HG03457 (cell line): ENCODE data around the gene TAF11L12.
"Not testable (repeated sequence)": the region's sequence is repeated elsewhere in the genome, so short reads cannot be mapped to it uniquely, and the experiment has no call there.

Source experiments
- ATAC-seq: cut with Tn5 transposase; IDR thresholded peaks from one replicate; pipeline ENCODE4 v1.9.1; 2021; ENCODE audit warnings: moderate number of reproducible peaks; ENCODE audit not compliant: unreplicated experiment

Gene TAF11L12

GRCh38 chr5:17610092-17610491 lies at the start of gene TAF11L12:
Gene TAF11L12 (plus strand): TSS chr5:17610392.
- ATAC-seq: not testable (repeated sequence)

GRCh38 chr5:17585658-17586057 lies 24.5 kb upstream of the TAF11L12 start, which contains the start of gene TAF11L7:
Gene TAF11L7 (minus strand): TSS chr5:17585758.
- not testable (repeated sequence) for ATAC-seq

GRCh38 chr5:17590860-17591259 lies 19.3 kb upstream of the TAF11L12 start, which contains the start of gene TAF11L8:
Gene TAF11L8 (minus strand): TSS chr5:17590960.
- not testable (repeated sequence) for ATAC-seq

GRCh38 chr5:17594255-17594654 lies 15.9 kb upstream of the TAF11L12 start, which contains the start of gene TAF11L9:
Gene TAF11L9 (minus strand): TSS chr5:17594394.
- ATAC-seq: not testable (repeated sequence)

- ATAC-seq: not testable (repeated sequence)
Measured at GRCh38 chr5:17597728-17598127, 12.5 kb upstream of the TAF11L12 start, which contains the start of gene TAF11L10. Gene TAF11L10 (minus strand): TSS chr5:17597828.

- ATAC-seq: not testable (repeated sequence)
Measured at GRCh38 chr5:17603880-17604279, 6.3 kb upstream of the TAF11L12 start, which contains the start of gene TAF11L11. Gene TAF11L11 (plus strand): TSS chr5:17604183.

- no peak for ATAC-seq
Measured at GRCh38 chr5:17604951-17605350, 5.2 kb upstream of the TAF11L12 start.

- not testable (repeated sequence) for ATAC-seq
Measured at GRCh38 chr5:17607461-17607860, 2.7 kb upstream of the TAF11L12 start.

GRCh38 chr5:17614872-17615605 lies 4.8 kb downstream of the TAF11L12 start:
- no peak for ATAC-seq

- ATAC-seq: no peak
Measured at GRCh38 chr5:17619354-17619753, 9.2 kb downstream of the TAF11L12 start.

- ATAC-seq: no peak
Measured at GRCh38 chr5:17620627-17621026, 10.4 kb downstream of the TAF11L12 start.

GRCh38 chr5:17625686-17626085 lies 15.5 kb downstream of the TAF11L12 start:
- ATAC-seq: no peak

- ATAC-seq: not testable (repeated sequence)
Measured at GRCh38 chr5:17631788-17632187, 21.6 kb downstream of the TAF11L12 start, which contains the start of gene TAF11L13. Gene TAF11L13 (plus strand): TSS chr5:17632088.

- ATAC-seq: no peak
Measured at GRCh38 chr5:17634160-17634559, 24.0 kb downstream of the TAF11L12 start, which contains the start of gene TAF11L14. Gene TAF11L14 (plus strand): TSS chr5:17634460.

GRCh38 chr5:17649232-17649631 lies 39.0 kb downstream of the TAF11L12 start:
- ATAC-seq: not testable (repeated sequence)

- ATAC-seq: not testable (repeated sequence)
Measured at GRCh38 chr5:17655201-17655759, 45.1 kb downstream of the TAF11L12 start.

- ATAC-seq: no peak
Measured at GRCh38 chr5:17655921-17656320, 45.7 kb downstream of the TAF11L12 start.
